ENCODE measurements around the gene PKD2. TPM values are rescaled to one million over a fixed set of nuclear protein-coding genes. Genes with fewer than 3 reads are reported as not detected.
"Not testable (repeated sequence)": the region's sequence is repeated elsewhere in the genome, so short reads cannot be mapped to it uniquely, and the experiment has no call there.

PKD2 gene
- total RNA-seq, 2 donors from 2014 or later: 19.0 to 40.3 TPM

DNA sequence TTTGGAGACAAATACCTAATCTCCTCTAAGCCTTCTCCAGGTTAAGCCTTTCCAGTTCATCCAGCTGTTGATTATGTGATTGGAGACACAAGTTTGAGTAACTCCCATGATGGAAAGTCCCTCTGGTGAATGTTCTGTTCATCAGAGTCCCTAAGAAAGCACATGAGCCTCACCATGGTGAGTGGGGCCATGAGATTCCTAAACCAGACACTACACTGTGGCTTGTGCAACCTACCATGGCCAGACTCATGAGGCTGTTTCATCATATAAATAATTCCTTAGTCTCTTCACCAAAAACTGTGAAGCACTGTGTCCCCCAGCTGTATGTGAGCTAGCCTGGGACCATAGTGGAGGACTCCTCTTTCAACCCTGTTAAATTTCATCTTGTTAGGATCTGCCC lies 14.4 kb downstream of the PKD2 start:
- Histone ChIP-seq H3K9me3 (no peaks in the 10 kb centered on the region), H3K4me1 (replicated peaks) (no peaks in the 10 kb centered on the region), H3K27ac (no peak overlapping the region), H3K36me3 (no peaks in the 10 kb centered on the region), H3K4me3 (no peak overlapping the region), H3K27me3 (replicated peaks; ENCODE audit: insufficient read depth) (no peaks in the 10 kb centered on the region)
- TF ChIP-seq, protein P1, sequence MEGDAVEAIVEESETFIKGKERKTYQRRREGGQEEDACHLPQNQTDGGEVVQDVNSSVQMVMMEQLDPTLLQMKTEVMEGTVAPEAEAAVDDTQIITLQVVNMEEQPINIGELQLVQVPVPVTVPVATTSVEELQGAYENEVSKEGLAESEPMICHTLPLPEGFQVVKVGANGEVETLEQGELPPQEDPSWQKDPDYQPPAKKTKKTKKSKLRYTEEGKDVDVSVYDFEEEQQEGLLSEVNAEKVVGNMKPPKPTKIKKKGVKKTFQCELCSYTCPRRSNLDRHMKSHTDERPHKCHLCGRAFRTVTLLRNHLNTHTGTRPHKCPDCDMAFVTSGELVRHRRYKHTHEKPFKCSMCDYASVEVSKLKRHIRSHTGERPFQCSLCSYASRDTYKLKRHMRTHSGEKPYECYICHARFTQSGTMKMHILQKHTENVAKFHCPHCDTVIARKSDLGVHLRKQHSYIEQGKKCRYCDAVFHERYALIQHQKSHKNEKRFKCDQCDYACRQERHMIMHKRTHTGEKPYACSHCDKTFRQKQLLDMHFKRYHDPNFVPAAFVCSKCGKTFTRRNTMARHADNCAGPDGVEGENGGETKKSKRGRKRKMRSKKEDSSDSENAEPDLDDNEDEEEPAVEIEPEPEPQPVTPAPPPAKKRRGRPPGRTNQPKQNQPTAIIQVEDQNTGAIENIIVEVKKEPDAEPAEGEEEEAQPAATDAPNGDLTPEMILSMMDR (IDR thresholded peaks at IDR 0.05): no peak
- TF ChIP-seq POLR2AphosphoS5 (IDR thresholded peaks at IDR 0.05) (no peak), POLR2A (IDR thresholded peaks at IDR 0.05) (no peak)
- intact Hi-C loops (cut with DNase I): no loop called here
- DNase-seq (ENCODE audit: low spot score): no peak

DNA sequence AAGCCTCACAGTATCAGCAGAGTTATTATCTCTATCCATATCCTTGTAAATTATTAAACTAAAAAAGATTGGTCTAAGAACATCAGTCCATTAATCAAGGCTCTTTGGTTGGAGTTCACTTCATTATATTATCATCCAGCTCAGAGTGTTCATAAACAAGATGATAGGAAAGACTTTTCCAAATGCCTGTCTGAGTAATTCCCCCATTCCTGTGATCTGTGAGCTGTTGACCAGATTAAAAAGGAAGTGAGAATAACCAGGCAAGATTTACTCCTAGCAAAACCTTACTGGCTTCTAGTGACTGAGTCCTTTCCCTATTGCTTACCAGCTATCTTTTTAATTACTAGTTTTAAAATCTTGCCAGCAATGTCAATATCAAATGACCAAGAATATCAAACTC lies 14.9 kb downstream of the PKD2 start:
- Histone ChIP-seq H3K4me3 (no peak overlapping the region), H3K36me3 (no peaks in the 10 kb centered on the region), H3K9me3 (no peaks in the 10 kb centered on the region), H3K27me3 (replicated peaks; ENCODE audit: insufficient read depth) (no peaks in the 10 kb centered on the region), H3K4me1 (replicated peaks) (no peaks in the 10 kb centered on the region), H3K27ac (no peak overlapping the region)
- DNase-seq (ENCODE audit: low spot score): no peak
- TF ChIP-seq POLR2AphosphoS5 (IDR thresholded peaks at IDR 0.05): no peak
- TF ChIP-seq, protein P1 (IDR thresholded peaks at IDR 0.05): no peak
- TF ChIP-seq POLR2A (IDR thresholded peaks at IDR 0.05): no peak
- intact Hi-C loops (cut with DNase I): no loop called here

DNA sequence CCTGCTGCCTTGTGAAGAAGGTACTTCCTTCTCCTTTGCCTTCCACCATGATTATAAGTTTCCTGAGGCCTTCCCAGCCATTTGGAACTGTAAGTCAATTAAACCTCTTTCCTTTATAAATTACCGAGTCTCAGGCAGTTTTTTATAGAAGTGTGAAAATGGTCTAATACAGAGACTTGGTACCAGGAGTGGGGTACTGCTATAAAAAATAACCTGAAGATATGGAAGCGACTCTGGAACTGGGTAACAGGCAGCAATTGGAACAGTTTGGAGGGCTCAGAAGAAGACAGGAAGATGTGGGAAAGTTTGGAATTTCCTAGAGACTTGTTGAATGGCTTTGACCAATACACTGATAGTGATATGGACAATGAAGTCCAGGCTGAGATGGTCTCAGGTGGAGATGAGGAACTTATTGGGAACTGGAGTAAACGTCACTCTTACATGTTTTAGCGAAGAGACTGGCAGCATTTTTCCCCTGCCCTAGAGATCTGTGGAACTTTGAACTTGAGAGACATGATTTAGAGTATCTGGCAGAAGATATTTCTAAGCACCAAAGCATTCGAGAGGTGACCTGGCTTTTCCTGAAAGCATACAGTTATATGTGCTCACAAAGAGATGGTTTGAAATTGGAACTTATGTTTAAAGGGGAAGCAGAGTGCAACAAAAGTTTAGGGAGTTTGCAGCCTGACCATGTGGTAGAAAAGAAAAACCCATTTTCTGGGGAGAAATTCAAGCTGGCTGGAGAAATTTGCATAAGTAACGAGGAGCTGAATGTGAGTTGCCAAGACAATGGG lies 18.6 kb downstream of the PKD2 start:
- H3K9me3 ChIP-seq; H3K27me3 ChIP-seq (replicated peaks; ENCODE audit: insufficient read depth); H3K4me3 ChIP-seq; DNase-seq (ENCODE audit: low spot score); H3K27ac ChIP-seq; intact Hi-C loops (cut with DNase I); H3K4me1 ChIP-seq (replicated peaks); H3K36me3 ChIP-seq: not testable (repeated sequence)
- WGBS: 98% methylated on average over 6 of the region's 6 CpGs

DNA sequence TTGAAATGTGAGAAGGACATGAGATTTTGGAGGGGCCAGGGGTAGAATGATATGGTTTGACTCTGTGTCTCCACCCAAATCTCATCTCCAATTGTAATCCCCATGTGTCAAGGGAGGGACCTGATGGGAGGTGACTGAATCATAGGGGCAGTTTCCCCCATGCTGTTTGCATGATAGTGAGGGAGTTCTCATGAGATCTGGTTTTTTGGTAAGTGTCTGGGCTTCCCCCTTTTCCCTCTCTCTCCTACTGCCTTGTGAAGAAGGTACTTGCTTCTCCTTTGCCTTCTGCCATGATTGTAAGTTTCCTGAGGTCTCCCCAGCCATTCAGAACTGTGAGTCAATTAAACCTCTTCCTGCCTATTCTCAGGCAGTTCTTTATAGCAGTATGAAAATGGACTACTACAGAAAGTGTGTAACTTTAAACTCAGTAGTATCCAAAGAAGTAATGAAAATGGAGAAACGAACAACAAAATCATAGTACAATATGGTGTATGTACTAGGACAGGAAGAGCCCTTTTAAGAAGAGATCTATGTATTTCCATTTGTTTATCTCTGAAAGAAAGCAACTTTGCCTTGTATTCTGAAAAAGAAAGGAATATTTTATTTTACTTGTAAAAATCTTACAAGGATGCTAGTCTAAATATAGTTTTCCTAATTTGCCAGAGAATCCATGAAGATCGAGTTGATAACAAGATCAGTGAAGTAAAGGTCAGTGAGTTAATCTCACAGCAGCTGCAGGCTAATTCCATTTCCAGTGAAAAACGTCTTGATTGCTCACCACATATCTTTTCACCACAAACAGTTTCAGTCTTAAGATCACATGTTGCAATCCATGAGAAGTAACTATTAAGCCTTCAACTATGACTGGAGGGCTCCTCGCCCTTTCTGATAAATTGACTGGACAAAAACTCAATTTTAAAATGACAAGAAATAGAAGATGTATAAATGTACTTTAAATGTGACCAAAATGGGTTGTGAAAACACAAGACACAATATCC lies 20.5 kb downstream of the PKD2 start:
- TF ChIP-seq POLR2AphosphoS5 (IDR thresholded peaks at IDR 0.05) (no peak), POLR2A (IDR thresholded peaks at IDR 0.05) (no peak)
- TF ChIP-seq, protein P1 (IDR thresholded peaks at IDR 0.05): no peak
- intact Hi-C loops (cut with DNase I): no loop called here
- DNase-seq (ENCODE audit: low spot score): no peak
- Histone ChIP-seq H3K27ac (no peak overlapping the region), H3K4me1 (replicated peaks) (no peaks in the 10 kb centered on the region), H3K27me3 (replicated peaks; ENCODE audit: insufficient read depth) (no peaks in the 10 kb centered on the region), H3K4me3 (no peak overlapping the region), H3K36me3 (no peaks in the 10 kb centered on the region), H3K9me3 (no peaks in the 10 kb centered on the region)
- 48% methylated on average over 4 of the region's 4 CpGs for WGBS

DNA sequence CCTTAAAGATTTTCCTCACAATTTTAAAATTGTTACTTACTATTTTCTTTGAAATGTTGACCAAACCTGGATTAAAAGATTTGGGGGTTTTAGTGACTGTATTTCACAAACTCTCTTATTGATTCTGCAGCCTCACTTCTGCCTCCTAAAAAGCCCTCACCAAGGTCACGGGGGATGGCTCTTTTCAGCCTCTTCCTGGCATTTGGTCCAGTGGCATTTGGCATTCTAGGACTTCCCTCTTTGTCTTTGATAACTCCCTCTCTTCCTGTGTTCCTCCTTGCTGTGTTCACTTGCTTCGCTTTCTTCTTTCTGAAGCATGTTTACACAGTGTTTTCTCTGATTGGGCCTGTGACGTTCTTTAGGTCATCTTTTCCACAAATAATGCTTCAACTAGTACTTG lies 21.5 kb downstream of the PKD2 start:
- TF ChIP-seq, protein P1 (IDR thresholded peaks at IDR 0.05): no peak
- TF ChIP-seq POLR2A (IDR thresholded peaks at IDR 0.05) (no peak), POLR2AphosphoS5 (IDR thresholded peaks at IDR 0.05) (no peak)
- H3K4me1 ChIP-seq (replicated peaks): no peaks in the 10 kb centered on the region
- H3K27me3 ChIP-seq (replicated peaks; ENCODE audit: insufficient read depth): no peaks in the 10 kb centered on the region
- no peak for DNase-seq (ENCODE audit: low spot score)
- H3K27ac ChIP-seq: no peak overlapping the region
- H3K9me3 ChIP-seq: no peaks in the 10 kb centered on the region
- H3K4me3 ChIP-seq: no peak overlapping the region
- H3K36me3 ChIP-seq: no peaks in the 10 kb centered on the region
- intact Hi-C loops (cut with DNase I): no loop called here
- 78% methylated on average over 3 of the region's 3 CpGs for WGBS
